ENCODE data around the gene RGR.

GRCh38 chr10:84296091-84296981 lies 51.5 kb downstream of the RGR start:
- TF ChIP-seq TP53 (CRISPR knock-in tag; IDR thresholded peaks at IDR 0.05) (no peak), USF1 (CRISPR knock-in tag; IDR thresholded peaks at IDR 0.05) (no peak), MAX (CRISPR knock-in tag; IDR thresholded peaks at IDR 0.05) (no peak), CTCF (IDR thresholded peaks at IDR 0.05) (no peak), ELF4 (CRISPR knock-in tag; IDR thresholded peaks at IDR 0.05; ENCODE audit: low read depth) (no peak), ZNF263 (CRISPR knock-in tag; IDR thresholded peaks at IDR 0.05; ENCODE audit: low read depth) (no peak), SMAD3 (CRISPR knock-in tag; IDR thresholded peaks at IDR 0.05; ENCODE audit: borderline replicate concordance) (no peak), USF2 (CRISPR knock-in tag; IDR thresholded peaks at IDR 0.05) (no peak), PRDM15 (CRISPR knock-in tag; IDR thresholded peaks at IDR 0.05) (0 out of 2 replicates have a peak, but pooled peaks have one; percentile 17), ZNF532 (CRISPR knock-in tag; IDR thresholded peaks at IDR 0.05; ENCODE audit: borderline replicate concordance) (no peak), NFE2L1 (CRISPR knock-in tag; IDR thresholded peaks at IDR 0.05) (no peak)

Measured in WTC11 (cell line).